Activated naive CD8-positive, alpha-beta T cell treated with anti-CD3 and anti-CD28 coated beads, Interleukin-2, amount 50 U/mL, for 24 hours (primary cell): ENCODE measurements around the gene IQUB.
"Not testable (repeated sequence)": the region's sequence is repeated elsewhere in the genome, so short reads cannot be mapped to it uniquely, and the experiment has no call there.

ENCODE experiments used
- ATAC-seq: fragments of 150-1000 bp; cut with Tn5 transposase; one replicate; pipeline ENCODE4 v1.10.0; 2021
- DNase-seq: peaks from one replicate; pipeline ENCODE4 v3.0.0; 2021
- H3K27ac Mint-ChIP-seq: one replicate; pipeline ENCODE4 v1.8.0; 2021; ENCODE audit warnings: mild to moderate bottlenecking, mixed read lengths
- H3K27me3 Mint-ChIP-seq: one replicate; pipeline ENCODE4 v1.8.0; 2021; ENCODE audit warnings: mixed read lengths
- H3K36me3 Mint-ChIP-seq: one replicate; pipeline ENCODE4 v1.8.0; 2021; ENCODE audit warnings: low read depth, mixed read lengths
- H3K4me1 Mint-ChIP-seq: one replicate; pipeline ENCODE4 v1.8.0; 2021; ENCODE audit warnings: mixed read lengths
- H3K4me3 Mint-ChIP-seq: one replicate; pipeline ENCODE4 v1.8.0; 2021; ENCODE audit warnings: mild to moderate bottlenecking, moderate library complexity, mixed read lengths
- H3K9me3 Mint-ChIP-seq: one replicate; pipeline ENCODE4 v1.8.0; 2021; ENCODE audit warnings: mixed read lengths

The IQUB gene

DNA sequence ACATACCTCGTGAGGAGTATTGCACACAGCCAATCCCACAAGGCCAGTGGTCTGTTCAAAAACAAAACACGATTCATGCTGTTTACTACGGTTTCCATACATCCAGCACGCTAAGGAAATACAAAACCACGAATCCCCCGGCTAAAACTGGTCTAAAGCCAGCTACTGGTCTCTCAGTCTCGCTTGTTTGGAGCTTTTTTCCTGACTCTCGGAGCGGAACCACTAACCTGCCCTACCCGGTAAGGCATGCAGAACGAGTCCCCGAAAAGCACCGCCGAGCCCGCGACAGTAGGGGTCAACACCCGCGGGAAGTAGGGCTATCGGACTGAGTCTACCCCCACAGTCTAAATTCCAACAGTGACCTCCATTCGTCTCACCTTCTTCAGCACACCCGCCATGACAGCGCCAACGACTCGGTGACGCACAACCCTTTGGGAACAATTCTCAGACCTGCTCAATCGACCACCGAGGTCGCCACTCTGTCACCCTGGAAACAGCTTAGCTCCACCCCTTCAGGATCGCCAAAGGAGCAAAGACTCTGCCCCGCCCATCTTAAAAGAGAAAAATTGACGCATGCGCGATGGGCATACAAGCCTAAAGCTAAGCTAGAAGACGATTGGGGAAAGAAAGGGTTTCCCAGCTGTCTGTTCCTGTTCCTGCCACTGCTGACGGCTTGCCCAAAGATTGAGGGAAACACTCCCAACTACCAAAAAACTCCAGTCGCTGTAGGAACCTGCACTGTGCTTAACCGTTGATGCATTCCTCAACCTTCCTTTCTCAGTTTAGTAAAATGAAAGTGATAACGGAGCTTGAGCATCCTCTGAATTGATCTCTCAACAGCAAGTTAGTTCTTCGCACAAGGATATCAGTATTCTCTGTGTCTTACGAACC lies 23.2 kb upstream of the IQUB start, which contains the start of gene NDUFA5:
Gene NDUFA5 (minus strand): TSS at position 421 of the 891 bp plus-strand sequence. CDS start 23 bp downstream, at position 398.
- ATAC-seq (peak; percentile 98), DNase-seq (peak; percentile 95)
- Mint-ChIP-seq H3K9me3 (no peaks in the 10 kb centered on the region), H3K36me3 (peaks cover 7% of the 10 kb centered on the region), H3K4me1 (peaks cover 8% of the 10 kb centered on the region), H3K27ac (no peak within 1 kb of the TSS), H3K4me3 (no peak within 1 kb of the TSS), H3K27me3 (peaks cover 2% of the 10 kb centered on the region)

DNA sequence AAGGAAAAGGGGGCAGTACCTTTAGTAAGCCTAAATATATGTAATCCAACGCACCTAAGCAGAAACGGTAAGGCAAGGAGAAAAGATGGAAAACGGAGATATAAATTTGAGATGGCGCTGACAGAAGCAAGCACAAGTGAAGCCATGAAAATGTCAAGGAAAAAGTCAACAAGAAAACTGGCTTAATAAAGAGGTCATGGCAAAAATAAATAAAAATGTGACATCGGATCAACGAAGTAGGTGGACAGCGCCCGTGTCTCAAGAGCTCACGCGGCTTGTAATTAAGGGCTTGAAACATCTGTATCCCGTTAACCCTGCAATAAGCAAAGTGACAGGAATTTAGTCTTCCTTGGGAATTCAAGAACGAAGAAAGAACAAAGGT lies 22.6 kb upstream of the IQUB start:
- Mint-ChIP-seq H3K9me3 (no peaks in the 10 kb centered on the region), H3K36me3 (peaks cover 12% of the 10 kb centered on the region), H3K4me1 (peaks cover 8% of the 10 kb centered on the region), H3K27ac (no peak overlapping the region), H3K27me3 (peaks cover 2% of the 10 kb centered on the region), H3K4me3 (no peak overlapping the region)
- no peak for DNase-seq
- ATAC-seq: no peak

DNA sequence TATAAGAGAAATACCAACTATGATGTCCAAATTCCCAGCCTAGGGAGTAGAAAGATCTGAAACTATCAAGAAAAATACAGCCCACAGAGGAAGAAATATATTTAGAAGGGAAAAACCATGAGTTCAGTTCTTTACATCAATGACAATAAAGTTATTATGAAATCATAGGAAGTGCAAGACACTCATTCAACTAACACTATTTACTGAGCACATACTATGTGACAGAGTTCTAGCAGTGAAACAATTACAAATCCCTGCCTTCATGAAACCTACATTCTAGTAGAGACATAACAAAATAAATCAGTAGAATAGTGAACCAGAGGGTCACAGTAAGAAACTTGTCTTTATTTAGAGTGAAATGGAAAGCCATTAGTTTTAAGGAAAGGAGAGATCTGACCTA lies 21.1 kb upstream of the IQUB start:
- Mint-ChIP-seq H3K9me3 (no peaks in the 10 kb centered on the region), H3K27ac (no peak overlapping the region), H3K4me1 (peaks cover 8% of the 10 kb centered on the region), H3K27me3 (peaks cover 2% of the 10 kb centered on the region), H3K4me3 (no peak overlapping the region), H3K36me3 (peaks cover 14% of the 10 kb centered on the region)
- ATAC-seq (no peak), DNase-seq (no peak)

DNA sequence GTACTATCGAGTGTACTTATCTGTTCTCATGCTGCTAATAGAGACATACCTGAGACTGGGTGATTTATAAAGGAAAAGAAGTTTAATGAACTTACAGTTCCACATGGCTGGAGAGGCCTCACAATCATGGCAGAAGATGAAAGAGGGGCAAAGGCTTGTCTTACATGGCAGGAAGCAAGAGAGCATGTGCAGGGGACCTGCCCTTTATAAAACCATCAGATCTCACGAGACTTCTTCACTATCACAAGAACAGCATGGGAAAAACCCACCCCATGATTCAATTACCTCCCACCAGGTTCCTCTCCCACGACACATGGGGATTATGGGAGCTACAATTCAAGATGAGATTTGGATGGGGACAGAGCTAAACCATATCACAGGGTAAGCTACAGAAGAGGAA lies 18.8 kb upstream of the IQUB start:
- Mint-ChIP-seq H3K36me3 (peaks cover 27% of the 10 kb centered on the region), H3K9me3 (no peaks in the 10 kb centered on the region), H3K4me3 (no peak overlapping the region), H3K27ac (no peak overlapping the region), H3K4me1 (peaks cover 14% of the 10 kb centered on the region), H3K27me3 (no peaks in the 10 kb centered on the region)
- no peak for DNase-seq
- no peak for ATAC-seq

DNA sequence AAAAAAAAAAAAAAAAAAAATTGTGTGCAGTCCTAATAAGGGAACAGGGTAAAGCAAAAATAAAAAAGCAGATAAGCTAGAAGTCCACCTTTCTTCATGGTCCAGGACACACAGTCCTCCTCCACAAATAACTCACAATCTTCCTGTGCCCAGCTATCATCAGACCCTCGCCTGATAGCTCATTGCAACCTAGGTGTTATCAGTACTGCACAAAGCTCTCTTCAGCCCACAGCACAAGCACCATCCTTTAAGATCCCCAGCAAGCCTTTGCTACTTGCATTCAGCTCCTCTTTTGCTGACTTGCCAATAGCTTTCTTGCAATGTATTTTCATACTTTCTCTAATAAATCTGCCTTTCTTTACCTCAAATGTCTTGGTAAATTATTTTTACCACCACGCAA lies 18.2 kb upstream of the IQUB start:
- Mint-ChIP-seq H3K9me3 (no peaks in the 10 kb centered on the region), H3K4me1 (peaks cover 15% of the 10 kb centered on the region), H3K27me3 (no peaks in the 10 kb centered on the region), H3K27ac (no peak overlapping the region), H3K4me3 (no peak overlapping the region), H3K36me3 (peaks cover 28% of the 10 kb centered on the region)
- ATAC-seq: no peak
- no peak for DNase-seq

GRCh38 chr7:123552134-123552533 lies 17.7 kb upstream of the IQUB start:
- DNase-seq, H3K27me3 Mint-ChIP-seq, ATAC-seq, H3K4me3 Mint-ChIP-seq, H3K27ac Mint-ChIP-seq, H3K9me3 Mint-ChIP-seq: not testable (repeated sequence)
- H3K36me3 Mint-ChIP-seq: peaks cover 31% of the 10 kb centered on the region
- H3K4me1 Mint-ChIP-seq: peaks cover 18% of the 10 kb centered on the region

DNA sequence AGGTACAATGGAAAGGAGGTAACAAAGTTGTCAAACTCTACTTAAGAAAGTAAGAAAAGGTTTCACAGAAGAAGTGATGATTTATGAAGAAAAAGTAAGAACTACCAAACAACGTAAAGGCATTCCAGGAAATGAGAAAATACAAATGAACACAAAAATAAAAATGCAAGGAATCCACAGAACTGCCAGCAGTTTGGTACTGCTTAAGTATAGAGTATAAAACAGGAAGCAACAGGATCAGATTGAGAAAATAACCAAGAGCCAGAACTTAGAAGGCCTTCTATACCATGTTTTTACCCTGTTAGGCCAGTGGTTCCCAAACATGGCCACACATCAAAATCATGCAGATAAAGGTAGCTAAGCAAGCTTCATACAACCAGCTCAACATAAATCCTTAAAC lies 14.0 kb upstream of the IQUB start:
- ATAC-seq (no peak), DNase-seq (no peak)
- peaks cover 32% of the 10 kb centered on the region for H3K36me3 Mint-ChIP-seq
- no peaks in the 10 kb centered on the region for H3K9me3 Mint-ChIP-seq
- H3K4me3 Mint-ChIP-seq: no peak overlapping the region
- H3K27me3 Mint-ChIP-seq: no peaks in the 10 kb centered on the region
- H3K4me1 Mint-ChIP-seq: peaks cover 16% of the 10 kb centered on the region
- H3K27ac Mint-ChIP-seq: no peak overlapping the region

DNA sequence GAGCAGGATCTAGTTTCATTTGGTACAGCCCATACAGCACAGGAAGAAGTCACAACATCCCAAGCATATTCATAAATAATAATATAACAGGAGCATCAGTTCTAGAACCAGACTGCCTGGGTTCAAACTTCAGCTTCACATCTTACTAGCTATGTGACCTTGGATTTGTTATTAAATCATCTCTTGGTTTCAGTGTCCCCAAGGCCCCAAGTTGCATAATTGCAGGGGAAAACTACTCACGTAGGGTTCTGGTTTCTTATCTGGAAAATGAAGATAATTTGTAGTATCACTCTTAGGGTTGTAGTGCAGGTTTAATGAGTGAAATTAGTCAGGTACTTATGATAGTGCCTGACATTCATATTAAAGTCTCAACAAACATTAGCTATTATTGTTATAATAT lies 5.5 kb upstream of the IQUB start:
- H3K4me1 Mint-ChIP-seq: peaks cover 9% of the 10 kb centered on the region
- no peak overlapping the region for H3K4me3 Mint-ChIP-seq
- H3K9me3 Mint-ChIP-seq: no peaks in the 10 kb centered on the region
- H3K36me3 Mint-ChIP-seq: peaks cover 4% of the 10 kb centered on the region
- ATAC-seq: no peak
- H3K27ac Mint-ChIP-seq: no peak overlapping the region
- DNase-seq: no peak
- no peaks in the 10 kb centered on the region for H3K27me3 Mint-ChIP-seq

- no peaks in the 10 kb centered on the region for H3K9me3 Mint-ChIP-seq
- ATAC-seq: no peak
- no peak overlapping the region for H3K4me3 Mint-ChIP-seq
- peaks cover 14% of the 10 kb centered on the region for H3K4me1 Mint-ChIP-seq
- DNase-seq: no peak
- H3K27me3 Mint-ChIP-seq: peaks cover 2% of the 10 kb centered on the region
- peaks cover 4% of the 10 kb centered on the region for H3K36me3 Mint-ChIP-seq
- no peak overlapping the region for H3K27ac Mint-ChIP-seq
These were observed 4.5 kb upstream of the IQUB start for GRCh38 chr7:123538897-123539296.

GRCh38 chr7:123538189-123538714 lies 3.9 kb upstream of the IQUB start:
- DNase-seq (no peak), ATAC-seq (no peak)
- peaks cover 20% of the 10 kb centered on the region for H3K4me1 Mint-ChIP-seq
- H3K27me3 Mint-ChIP-seq: peaks cover 5% of the 10 kb centered on the region
- no peaks in the 10 kb centered on the region for H3K9me3 Mint-ChIP-seq
- no peak overlapping the region for H3K4me3 Mint-ChIP-seq
- H3K27ac Mint-ChIP-seq: no peak overlapping the region
- H3K36me3 Mint-ChIP-seq: peaks cover 4% of the 10 kb centered on the region

DNA sequence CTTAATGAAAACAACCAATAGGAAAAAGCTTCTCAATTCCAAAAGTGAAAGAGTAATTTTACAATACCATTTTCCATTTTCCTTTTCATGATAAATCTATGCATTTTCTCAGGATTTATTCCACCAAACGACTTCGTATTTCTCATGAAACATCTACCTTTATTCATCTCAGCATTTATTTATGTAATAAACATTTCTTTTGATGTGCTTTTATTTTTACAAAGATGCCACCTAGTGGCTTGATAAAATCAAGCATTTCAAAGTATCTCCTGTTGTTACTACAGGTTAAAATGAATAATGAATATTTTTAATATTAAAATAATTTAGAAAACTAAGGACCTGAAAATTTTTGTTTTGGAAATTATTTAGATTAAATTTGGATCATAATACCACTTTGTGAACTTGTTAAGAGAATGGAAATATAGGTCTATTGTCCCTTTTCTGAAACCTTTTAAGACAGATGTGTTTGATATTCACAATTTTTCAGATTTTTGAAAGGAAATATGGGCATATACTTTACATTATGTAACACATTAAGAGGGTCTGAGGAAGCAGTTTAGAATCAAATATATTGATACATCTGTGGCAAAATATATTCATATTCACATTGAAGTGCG lies 2.7 kb upstream of the IQUB start:
- Mint-ChIP-seq H3K27me3 (peaks cover 12% of the 10 kb centered on the region), H3K36me3 (peaks cover 4% of the 10 kb centered on the region), H3K4me1 (peaks cover 25% of the 10 kb centered on the region), H3K9me3 (no peaks in the 10 kb centered on the region), H3K27ac (no peak overlapping the region), H3K4me3 (no peak overlapping the region)
- no peak for DNase-seq
- ATAC-seq: no peak

DNA sequence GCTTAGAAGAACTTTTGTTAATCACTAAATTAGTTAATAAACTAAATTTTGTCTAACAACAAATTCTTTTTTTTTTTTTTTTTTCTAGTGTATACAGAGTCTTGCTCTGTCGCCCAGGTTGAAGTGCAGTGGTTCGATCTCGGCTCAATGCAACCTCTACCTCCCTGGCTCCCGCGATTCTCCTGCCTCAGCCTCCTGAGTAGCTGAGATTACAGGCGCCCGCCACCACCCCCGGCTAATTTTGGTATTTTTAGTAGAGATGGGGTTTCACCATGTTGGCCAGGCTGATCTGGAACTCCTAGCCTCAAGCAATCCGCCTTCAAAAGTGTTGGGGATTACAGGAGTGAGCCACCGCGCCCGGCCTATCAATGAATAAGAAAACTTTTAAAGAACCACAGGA lies 1.1 kb upstream of the IQUB start:
- no peaks in the 10 kb centered on the region for H3K9me3 Mint-ChIP-seq
- ATAC-seq (no peak), DNase-seq (no peak)
- H3K27ac Mint-ChIP-seq: no peak overlapping the region
- H3K4me1 Mint-ChIP-seq: peaks cover 25% of the 10 kb centered on the region
- no peaks in the 10 kb centered on the region for H3K36me3 Mint-ChIP-seq
- peak overlapping the region; percentile 89 for H3K4me3 Mint-ChIP-seq
- peaks cover 19% of the 10 kb centered on the region for H3K27me3 Mint-ChIP-seq

GRCh38 chr7:123533929-123534382 lies 439 bp downstream of the IQUB start:
- Mint-ChIP-seq H3K9me3 (no peaks in the 10 kb centered on the region), H3K27me3 (peaks cover 19% of the 10 kb centered on the region), H3K4me3 (peak overlapping the region; percentile 89), H3K36me3 (no peaks in the 10 kb centered on the region), H3K4me1 (peaks cover 25% of the 10 kb centered on the region), H3K27ac (no peak overlapping the region)
- ATAC-seq (no peak), DNase-seq (no peak)

DNA sequence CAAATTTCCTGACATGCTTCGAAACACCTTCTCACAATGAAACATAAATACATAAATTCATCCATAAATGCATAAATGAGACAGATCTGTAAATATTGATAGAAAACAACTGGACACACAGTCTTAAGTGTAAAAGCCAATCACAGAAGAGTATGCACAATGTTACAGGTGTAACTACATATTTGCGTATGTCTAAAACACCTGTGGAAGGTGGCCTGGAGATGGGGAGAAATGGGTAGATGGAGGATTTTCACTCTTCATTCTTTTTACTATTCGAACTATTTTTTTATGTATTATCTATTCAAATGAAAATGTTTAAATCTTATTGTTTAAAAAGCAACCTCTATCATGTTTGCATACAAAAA lies 860 bp downstream of the IQUB start:
- ATAC-seq (no peak), DNase-seq (no peak)
- H3K9me3 Mint-ChIP-seq: no peaks in the 10 kb centered on the region
- peaks cover 19% of the 10 kb centered on the region for H3K27me3 Mint-ChIP-seq
- peak overlapping the region; percentile 89 for H3K4me3 Mint-ChIP-seq
- peaks cover 25% of the 10 kb centered on the region for H3K4me1 Mint-ChIP-seq
- H3K27ac Mint-ChIP-seq: no peak overlapping the region
- no peaks in the 10 kb centered on the region for H3K36me3 Mint-ChIP-seq
